ENCODE data around the gene CD55.

Gene CD55

GRCh38 chr1:207282496-207283380 is 38.7 kb upstream of the CD55 start:
- no peak for TF ChIP-seq ZFX (IDR thresholded peaks at IDR 0.05)
- no peak overlapping the region for H3K27ac ChIP-seq

GRCh38 chr1:207283421-207283820 is 38.1 kb upstream of the CD55 start:
- TF ChIP-seq CTCF (conservative IDR thresholded peaks at IDR 0.05) = no peak
- TF ChIP-seq ZFX (IDR thresholded peaks at IDR 0.05) = no peak
- no peak overlapping the region for H3K27ac ChIP-seq

GRCh38 chr1:207284209-207284897 is 37.1 kb upstream of the CD55 start:
- H3K27ac ChIP-seq = no peak overlapping the region
- TF ChIP-seq ZFX (IDR thresholded peaks at IDR 0.05) = no peak
- TF ChIP-seq CTCF (conservative IDR thresholded peaks at IDR 0.05) = no peak

GRCh38 chr1:207286786-207287468 is 34.6 kb upstream of the CD55 start:
- no peak overlapping the region for H3K27ac ChIP-seq
- TF ChIP-seq CTCF (conservative IDR thresholded peaks at IDR 0.05) (no peak), ZFX (IDR thresholded peaks at IDR 0.05) (no peak)

GRCh38 chr1:207288315-207288714 is 33.2 kb upstream of the CD55 start:
- TF ChIP-seq ZFX (IDR thresholded peaks at IDR 0.05) (no peak), CTCF (conservative IDR thresholded peaks at IDR 0.05) (no peak)
- H3K27ac ChIP-seq = no peak overlapping the region

- H3K27ac ChIP-seq = no peak overlapping the region
- TF ChIP-seq CTCF (conservative IDR thresholded peaks at IDR 0.05) (no peak), ZFX (IDR thresholded peaks at IDR 0.05) (no peak)
These were observed 31.7 kb upstream of the CD55 start for GRCh38 chr1:207289756-207290155.

GRCh38 chr1:207291723-207292122 is 29.8 kb upstream of the CD55 start:
- TF ChIP-seq CTCF (conservative IDR thresholded peaks at IDR 0.05) (no peak), ZFX (IDR thresholded peaks at IDR 0.05) (no peak)
- no peak overlapping the region for H3K27ac ChIP-seq

All from C4-2B (cell line).